Glutamatergic neuron (in vitro differentiated cells): Measurements from ENCODE around the gene TNS3. TPM values are rescaled to one million over a fixed set of nuclear protein-coding genes. Genes with fewer than 3 reads are reported as not detected.

Experiments used
- DNase-seq: peaks from one replicate; pipeline ENCODE4 v3.0.0; 2022
- H3K27ac Mint-ChIP-seq: one replicate; pipeline ENCODE4 v1.8.0; 2020; ENCODE audit warnings: mild to moderate bottlenecking, mixed read lengths, inconsistent platforms; ENCODE audit not compliant: unreplicated experiment
- H3K27me3 Mint-ChIP-seq: one replicate; pipeline ENCODE4 v1.8.0; 2020; ENCODE audit warnings: mild to moderate bottlenecking, moderate library complexity, mixed read lengths, inconsistent platforms; ENCODE audit not compliant: unreplicated experiment
- H3K36me3 Mint-ChIP-seq: one replicate; pipeline ENCODE4 v1.8.0; 2020; ENCODE audit warnings: mild to moderate bottlenecking, mixed read lengths, inconsistent platforms; ENCODE audit not compliant: unreplicated experiment
- H3K4me1 Mint-ChIP-seq: one replicate; pipeline ENCODE4 v1.8.0; 2020; ENCODE audit warnings: mild to moderate bottlenecking, low read depth, mixed read lengths, inconsistent platforms; ENCODE audit not compliant: unreplicated experiment
- H3K4me3 Mint-ChIP-seq: one replicate; pipeline ENCODE4 v1.8.0; 2020; ENCODE audit warnings: mild to moderate bottlenecking, mixed read lengths, inconsistent platforms; ENCODE audit not compliant: unreplicated experiment
- H3K9me3 Mint-ChIP-seq: one replicate; pipeline ENCODE4 v1.8.0; 2020; ENCODE audit warnings: mild to moderate bottlenecking, moderate library complexity, mixed read lengths, inconsistent platforms; ENCODE audit not compliant: unreplicated experiment
- CTCF ChIP-seq: fragments of 200-600 bp; sonication (generic); IDR thresholded peaks from one replicate; pipeline ENCODE4 v1.5.0; 2021; ENCODE audit not compliant: partially characterized antibody, unreplicated experiment
- total RNA-seq: library from RNA; stranded (reverse); fragmentation: NEBNext Ultra II Directional; extraction: Animal tissue kit (Norgen Biotek cat#: 25700); gene quantifications from one replicate; pipeline ENCODE4 v1.2.1, GENCODE V29; 2021; ENCODE audit not compliant: unreplicated experiment

The TNS3 gene
- total RNA-seq, 1 donor from 2014 or later: 3.8 TPM

- H3K4me1 Mint-ChIP-seq: peaks cover 10% of the 10 kb centered on the region
- H3K4me3 Mint-ChIP-seq: no peak overlapping the region
- H3K36me3 Mint-ChIP-seq: no peaks in the 10 kb centered on the region
- no peak overlapping the region for H3K27ac Mint-ChIP-seq
- H3K9me3 Mint-ChIP-seq: peaks cover 3% of the 10 kb centered on the region
- no peak for TF ChIP-seq CTCF
- no peak for DNase-seq
- H3K27me3 Mint-ChIP-seq: peaks cover 3% of the 10 kb centered on the region
These were observed 149.0 kb downstream of the TNS3 start for GRCh38 chr7:47432671-47433563.

- H3K4me1 Mint-ChIP-seq: peaks cover 11% of the 10 kb centered on the region
- H3K27ac Mint-ChIP-seq: no peak overlapping the region
- peaks cover 3% of the 10 kb centered on the region for H3K27me3 Mint-ChIP-seq
- H3K9me3 Mint-ChIP-seq: peaks cover 2% of the 10 kb centered on the region
- no peak overlapping the region for H3K4me3 Mint-ChIP-seq
- no peak for TF ChIP-seq CTCF
- no peaks in the 10 kb centered on the region for H3K36me3 Mint-ChIP-seq
- DNase-seq: no peak
These were observed 151.5 kb downstream of the TNS3 start for GRCh38 chr7:47430422-47430821.

GRCh38 chr7:47428768-47429472 lies 153.0 kb downstream of the TNS3 start:
- Mint-ChIP-seq H3K9me3 (no peaks in the 10 kb centered on the region), H3K36me3 (no peaks in the 10 kb centered on the region), H3K4me3 (no peak overlapping the region), H3K27ac (peak overlapping the region; percentile 49), H3K27me3 (peaks cover 3% of the 10 kb centered on the region), H3K4me1 (peaks cover 11% of the 10 kb centered on the region)
- no peak for TF ChIP-seq CTCF
- DNase-seq: no peak

- peaks cover 3% of the 10 kb centered on the region for H3K27me3 Mint-ChIP-seq
- peak overlapping the region; percentile 69 for H3K27ac Mint-ChIP-seq
- no peaks in the 10 kb centered on the region for H3K36me3 Mint-ChIP-seq
- no peaks in the 10 kb centered on the region for H3K9me3 Mint-ChIP-seq
- peaks cover 11% of the 10 kb centered on the region for H3K4me1 Mint-ChIP-seq
- peak; percentile 42 for DNase-seq
- no peak for TF ChIP-seq CTCF
- H3K4me3 Mint-ChIP-seq: no peak overlapping the region
These were observed 153.7 kb downstream of the TNS3 start for GRCh38 chr7:47428052-47428767.
